Trophoblast cell (in vitro differentiated cells and primary cell): ENCODE measurements around the gene CTSZ.

Experiments
- DNase-seq, 2 donors: peaks; one replicate each; pipeline ENCODE4 v3.0.0-alpha.2; 2016
- H2AFZ ChIP-seq: 2 replicates; pipeline ENCODE4 v1.6.1; 2013; ENCODE audit warnings: low read length, moderate library complexity, mild to moderate bottlenecking; ENCODE audit not compliant: insufficient read depth, poor library complexity
- H2AK5ac ChIP-seq: 2 replicates; pipeline ENCODE4 v1.6.1; 2013; ENCODE audit warnings: mild to moderate bottlenecking, low read length
- H2BK120ac ChIP-seq: 2 replicates; pipeline ENCODE4 v1.6.1; 2013; ENCODE audit warnings: low read length, mild to moderate bottlenecking, moderate library complexity; ENCODE audit not compliant: insufficient read depth, poor library complexity
- H2BK12ac ChIP-seq: 2 replicates; pipeline ENCODE4 v1.6.1; 2013; ENCODE audit warnings: mild to moderate bottlenecking, low read length, moderate library complexity
- H2BK5ac ChIP-seq: 2 replicates; pipeline ENCODE4 v1.6.1; 2013; ENCODE audit warnings: low read length, low read depth, moderate library complexity, mild to moderate bottlenecking; ENCODE audit not compliant: poor library complexity
- H3K14ac ChIP-seq: 2 replicates; pipeline ENCODE4 v1.6.1; 2013; ENCODE audit warnings: mild to moderate bottlenecking, low read length
- H3K18ac ChIP-seq: 2 replicates; pipeline ENCODE4 v1.6.1; 2013; ENCODE audit warnings: mild to moderate bottlenecking, low read length
- H3K23ac ChIP-seq: 2 replicates; pipeline ENCODE4 v1.6.1; 2013; ENCODE audit warnings: low read length
- H3K27ac ChIP-seq: 2 replicates; pipeline ENCODE4 v1.5.1; 2013; ENCODE audit warnings: low read depth, mild to moderate bottlenecking, inconsistent platforms, low read length, moderate library complexity
- H3K27me3 ChIP-seq: 2 replicates; pipeline ENCODE4 v1.6.1; 2013; ENCODE audit warnings: inconsistent platforms, mild to moderate bottlenecking, low read length, moderate library complexity; ENCODE audit not compliant: insufficient read depth
- H3K36me3 ChIP-seq, 2 experiments: 1 replicate in 1 of 2; 2 replicates in 1 of 2; pipeline ENCODE4 v1.6.1; 2013; ENCODE audit warnings: low read length in 2 of 2, mild to moderate bottlenecking in 2 of 2, moderate library complexity in 1 of 2; ENCODE audit not compliant: insufficient read depth in 2 of 2, control insufficient read depth in 1 of 2
- H3K4ac ChIP-seq: 2 replicates; pipeline ENCODE4 v1.6.1; 2013; ENCODE audit warnings: low read depth, mild to moderate bottlenecking, low read length, moderate library complexity
- H3K4me1 ChIP-seq, 2 experiments: 1 replicate in 1 of 2; 2 replicates in 1 of 2; pipeline ENCODE4 v1.6.1; 2013; ENCODE audit warnings: low read length in 2 of 2, mild to moderate bottlenecking in 2 of 2, moderate library complexity in 1 of 2; ENCODE audit not compliant: insufficient read depth in 2 of 2, control insufficient read depth in 1 of 2
- H3K4me2 ChIP-seq: 2 replicates; pipeline ENCODE4 v1.6.1; 2013; ENCODE audit warnings: inconsistent platforms, mild to moderate bottlenecking, low read length, moderate library complexity
- H3K4me3 ChIP-seq: 2 replicates; pipeline ENCODE4 v1.5.1; 2013; ENCODE audit warnings: mild to moderate bottlenecking, low read depth, low read length, inconsistent platforms
- H3K79me1 ChIP-seq: one replicate; pipeline ENCODE4 v1.6.1; 2013; ENCODE audit warnings: low read length
- H3K79me2 ChIP-seq: 2 replicates; pipeline ENCODE4 v1.6.1; 2013; ENCODE audit warnings: low read length, mild to moderate bottlenecking; ENCODE audit not compliant: control insufficient read depth, insufficient read depth, poor library complexity
- H3K9ac ChIP-seq: 2 replicates; pipeline ENCODE4 v1.6.1; 2013; ENCODE audit warnings: mild to moderate bottlenecking, low read length
- H3K9me3 ChIP-seq: 2 replicates; pipeline ENCODE4 v1.6.1; 2013; ENCODE audit warnings: low read depth, mild to moderate bottlenecking, control low read depth, inconsistent platforms, low read length; ENCODE audit not compliant: insufficient read depth
- H4K12ac ChIP-seq: 2 replicates; pipeline ENCODE4 v1.6.1; 2013; ENCODE audit warnings: low read depth, mild to moderate bottlenecking, low read length, moderate library complexity
- H4K8ac ChIP-seq: 2 replicates; pipeline ENCODE4 v1.6.1; 2013; ENCODE audit warnings: low read depth, mild to moderate bottlenecking, low read length, moderate library complexity
- H4K91ac ChIP-seq: one replicate; pipeline ENCODE4 v1.6.1; 2013; ENCODE audit warnings: low read depth, mild to moderate bottlenecking, low read length, moderate library complexity
- WGBS: extraction: QIAGEN DNeasy Blood & Tissue Kit; methylation state at CpG from one replicate; pipeline ENCODE4 v1.1.7; 2013; ENCODE audit warnings: missing lambda C conversion rate; ENCODE audit not compliant: insufficient read length, insufficient coverage; ENCODE audit errors: extremely low coverage; 5-methylcytosine and 5-hydroxymethylcytosine counted together

The CTSZ gene

DNA sequence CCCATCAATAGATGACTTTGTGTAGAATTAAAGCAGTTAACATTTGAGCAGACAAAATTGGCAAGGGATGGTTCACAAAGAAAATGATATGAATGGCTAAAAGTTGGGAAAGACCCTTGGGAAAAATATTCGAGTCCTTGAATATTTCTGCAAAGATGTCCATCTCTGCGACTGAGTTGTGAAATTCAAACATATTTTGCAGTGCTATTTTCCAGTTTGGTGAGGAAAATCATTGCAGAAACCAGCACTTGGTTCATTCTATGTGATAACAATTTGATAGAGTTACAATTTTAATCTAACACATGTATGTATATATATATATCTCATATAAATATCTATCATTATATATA, 41.6 kb upstream of the CTSZ start:
- Histone ChIP-seq H3K4me3 (no peak overlapping the region), H2AFZ (no peak overlapping the region), H3K23ac (no peak overlapping the region), H2AK5ac (no peak overlapping the region), H3K27ac (no peak overlapping the region), H3K36me3 (no peaks in the 10 kb centered on the region), H4K91ac (no peak overlapping the region), H3K4ac (no peak overlapping the region), H2BK120ac (no peak overlapping the region), H3K9ac (no peak overlapping the region), H2BK12ac (no peak overlapping the region), H3K9me3 (no peaks in the 10 kb centered on the region), H3K18ac (no peak overlapping the region), H2BK5ac (no peak overlapping the region), H3K79me2 (no peaks in the 10 kb centered on the region), H3K14ac (no peak overlapping the region), H4K8ac (no peak overlapping the region), H3K4me2 (no peak overlapping the region), H3K4me1 (peaks cover 0 to 4% of the 10 kb centered on the region in 2 experiments), H3K27me3 (no peaks in the 10 kb centered on the region), H3K79me1 (no peaks in the 10 kb centered on the region), H4K12ac (no peak overlapping the region)
- no CpG with 5 or more reads among the region's 2 CpGs for WGBS
- peak; percentile 41 to 96 for DNase-seq

DNA sequence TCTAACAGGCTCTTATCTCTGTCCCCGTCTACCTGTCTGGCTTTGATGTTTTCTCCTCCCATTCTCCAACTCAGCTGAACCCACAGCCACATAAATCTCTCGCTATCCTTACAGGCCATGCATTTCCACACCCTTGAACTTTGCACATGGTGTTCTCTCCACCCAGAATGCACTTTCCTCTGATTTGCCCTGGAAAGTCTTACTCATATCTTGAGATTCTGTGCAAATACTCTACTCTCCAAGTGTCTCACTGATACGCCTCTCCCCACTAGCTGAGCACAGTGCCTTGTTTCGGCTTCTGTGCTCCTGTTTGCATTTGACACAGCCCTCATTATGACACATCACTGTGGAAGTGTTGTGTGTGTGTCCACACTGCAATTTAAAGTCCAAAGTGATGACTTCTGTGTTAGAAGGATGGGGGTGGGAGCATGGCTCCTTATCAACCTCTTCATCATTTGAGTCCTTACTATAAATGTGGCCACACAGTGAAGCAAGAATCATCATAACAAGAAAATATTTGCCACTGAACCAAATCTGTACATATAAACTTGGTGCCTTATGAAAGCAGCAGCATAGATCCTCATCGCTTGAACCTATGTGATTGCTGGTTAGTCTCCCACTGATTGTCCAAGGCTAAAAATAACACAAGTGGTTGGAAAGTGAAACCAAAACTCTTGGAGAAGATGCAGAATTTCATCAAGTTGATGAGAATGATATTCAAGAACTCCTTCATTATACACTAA, 41.1 kb upstream of the CTSZ start:
- Histone ChIP-seq H3K36me3 (no peaks in the 10 kb centered on the region), H3K79me2 (no peaks in the 10 kb centered on the region)
- peak; percentile 93 to 98 for DNase-seq

GRCh38 chr20:59046862-59047261, 39.8 kb upstream of the CTSZ start:
- H3K79me2 ChIP-seq, result peaks cover 3% of the 10 kb centered on the region
- H3K4me1 ChIP-seq, result peaks cover 0 to 8% of the 10 kb centered on the region in 2 experiments
- no peak overlapping the region for H4K91ac ChIP-seq
- H3K79me1 ChIP-seq, result peaks cover 6% of the 10 kb centered on the region
- no peak for DNase-seq
- no peak overlapping the region for H3K27ac ChIP-seq
- no peaks in the 10 kb centered on the region for H3K9me3 ChIP-seq
- no peak overlapping the region for H3K14ac ChIP-seq
- H3K27me3 ChIP-seq, result no peaks in the 10 kb centered on the region
- whole genome bisulfite sequencing, result no CpG with 5 or more reads among the region's 3 CpGs
- no peak overlapping the region for H4K8ac ChIP-seq
- no peak overlapping the region for H3K4ac ChIP-seq
- no peak overlapping the region for H2BK12ac ChIP-seq
- no peak overlapping the region for H2AFZ ChIP-seq
- H3K4me3 ChIP-seq, result no peak overlapping the region
- no peak overlapping the region for H2AK5ac ChIP-seq
- no peak overlapping the region for H2BK120ac ChIP-seq
- H3K23ac ChIP-seq, result no peak overlapping the region
- H2BK5ac ChIP-seq, result no peak overlapping the region
- no peak overlapping the region for H3K9ac ChIP-seq
- no peaks in the 10 kb centered on the region for H3K36me3 ChIP-seq
- no peak overlapping the region for H4K12ac ChIP-seq
- H3K4me2 ChIP-seq, result no peak overlapping the region
- no peak overlapping the region for H3K18ac ChIP-seq

More for the DNA sequence above, 41.1 kb upstream of the CTSZ start:
- no CpG with 5 or more reads among the region's 5 CpGs for WGBS
- H2BK12ac ChIP-seq, result no peak overlapping the region
- H3K4me2 ChIP-seq, result no peak overlapping the region
- no peak overlapping the region for H2AFZ ChIP-seq
- H4K12ac ChIP-seq, result no peak overlapping the region
- no peak overlapping the region for H3K14ac ChIP-seq
- no peak overlapping the region for H4K8ac ChIP-seq
- H2BK5ac ChIP-seq, result no peak overlapping the region
- no peak overlapping the region for H3K4me3 ChIP-seq
- H3K27me3 ChIP-seq, result no peaks in the 10 kb centered on the region
- peaks cover 1% of the 10 kb centered on the region for H3K79me1 ChIP-seq
- H3K9me3 ChIP-seq, result no peaks in the 10 kb centered on the region
- H2AK5ac ChIP-seq, result no peak overlapping the region
- H3K4me1 ChIP-seq, result peaks cover 0 to 6% of the 10 kb centered on the region in 2 experiments
- H3K27ac ChIP-seq, result no peak overlapping the region
- H3K23ac ChIP-seq, result no peak overlapping the region
- no peak overlapping the region for H2BK120ac ChIP-seq
- H4K91ac ChIP-seq, result no peak overlapping the region
- no peak overlapping the region for H3K18ac ChIP-seq
- H3K9ac ChIP-seq, result no peak overlapping the region
- H3K4ac ChIP-seq, result no peak overlapping the region

DNA sequence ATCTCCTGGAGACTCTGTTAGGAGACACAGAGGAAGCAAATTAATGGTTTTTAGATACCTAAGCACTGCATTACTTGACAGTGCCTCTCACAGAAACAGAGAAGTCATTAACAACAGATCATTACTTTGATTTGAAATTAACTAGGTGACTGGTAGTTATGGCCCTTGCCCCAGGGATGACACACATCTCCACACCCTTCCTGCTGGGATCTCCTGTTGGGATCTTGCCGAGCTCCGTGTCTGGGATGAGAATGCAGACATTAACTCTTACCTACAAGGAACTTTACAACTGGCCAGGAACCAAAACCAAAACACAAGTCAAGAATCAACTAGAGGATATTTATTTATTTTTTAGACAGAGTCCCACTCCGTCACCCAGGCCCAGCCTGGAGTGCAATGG, 37.7 kb upstream of the CTSZ start:
- H4K8ac ChIP-seq, result no peak overlapping the region
- no peak overlapping the region for H3K4me3 ChIP-seq
- H3K18ac ChIP-seq, result no peak overlapping the region
- H4K91ac ChIP-seq, result no peak overlapping the region
- no CpG with 5 or more reads among the region's 3 CpGs for WGBS
- H3K23ac ChIP-seq, result no peak overlapping the region
- H3K4me2 ChIP-seq, result no peak overlapping the region
- H3K14ac ChIP-seq, result no peak overlapping the region
- H2BK12ac ChIP-seq, result no peak overlapping the region
- no peak overlapping the region for H2BK5ac ChIP-seq
- peaks cover 0 to 8% of the 10 kb centered on the region in 2 experiments for H3K4me1 ChIP-seq
- H2AFZ ChIP-seq, result no peak overlapping the region
- H3K79me1 ChIP-seq, result peaks cover 6% of the 10 kb centered on the region
- H3K36me3 ChIP-seq, result no peaks in the 10 kb centered on the region
- DNase-seq, result no peak
- no peak overlapping the region for H2AK5ac ChIP-seq
- H4K12ac ChIP-seq, result no peak overlapping the region
- no peaks in the 10 kb centered on the region for H3K27me3 ChIP-seq
- peaks cover 3% of the 10 kb centered on the region for H3K79me2 ChIP-seq
- no peaks in the 10 kb centered on the region for H3K9me3 ChIP-seq
- H3K9ac ChIP-seq, result no peak overlapping the region
- H3K4ac ChIP-seq, result no peak overlapping the region
- no peak overlapping the region for H3K27ac ChIP-seq
- no peak overlapping the region for H2BK120ac ChIP-seq
